CD4-positive, CD25-positive, alpha-beta regulatory T cell (primary cell): ENCODE data around the gene IRF2. TPM values are rescaled to one million over a fixed set of nuclear protein-coding genes. Genes with fewer than 3 reads are reported as not detected.
A peak's percentile ranks its signal among the peaks of the same experiment; 100 is the strongest.

Experiments
- ATAC-seq, 2 donors: fragments of 150-1000 bp; cut with Tn5 transposase; one replicate each; pipeline ENCODE4 v1.10.0; 2021; ENCODE audit warnings: low read depth in 2 of 2, moderate number of reproducible peaks in 2 of 2, moderate library complexity in 1 of 2
- DNase-seq, 3 donors: peaks; one replicate each; pipeline versions ENCODE4 v3.0.0 to v3.0.0-alpha.2; 2012 to 2022; ENCODE audit warnings: mixed read lengths in 1 of 3
- H3K27ac ChIP-seq: one replicate; pipeline ENCODE4 v1.7.0; 2013; ENCODE audit warnings: mild to moderate bottlenecking, low read length; ENCODE audit not compliant: insufficient read depth, poor library complexity, severe bottlenecking
- H3K27me3 ChIP-seq: one replicate; pipeline ENCODE4 v1.7.0; 2013; ENCODE audit warnings: low read length; ENCODE audit not compliant: control insufficient read depth, insufficient read depth
- H3K36me3 ChIP-seq: one replicate; pipeline ENCODE4 v1.7.0; 2013; ENCODE audit warnings: mild to moderate bottlenecking, low read length, moderate library complexity; ENCODE audit not compliant: control insufficient read depth, insufficient read depth
- H3K4me1 ChIP-seq: 2 replicates; pipeline ENCODE4 v1.7.0; 2013; ENCODE audit warnings: mild to moderate bottlenecking, low read length; ENCODE audit not compliant: insufficient read depth, control insufficient read depth, poor library complexity, severe bottlenecking
- H3K4me3 ChIP-seq: one replicate; pipeline ENCODE4 v1.7.0; 2013; ENCODE audit warnings: low read depth, mild to moderate bottlenecking, low read length, moderate library complexity
- H3K9me3 ChIP-seq, 2 experiments: 1 replicate in 1 of 2; 2 replicates in 1 of 2; pipeline ENCODE4 v1.7.0; 2013; ENCODE audit warnings: low read length in 2 of 2, mild to moderate bottlenecking in 1 of 2, moderate library complexity in 1 of 2; ENCODE audit not compliant: control insufficient read depth in 2 of 2
- H3K27ac Mint-ChIP-seq, 3 donors: one replicate each; pipeline ENCODE4 v1.8.0; 2020 to 2022; ENCODE audit warnings: mild to moderate bottlenecking in 3 of 3, mixed read lengths in 3 of 3, moderate library complexity in 2 of 3
- H3K27me3 Mint-ChIP-seq: one replicate; pipeline ENCODE4 v1.8.0; 2022; ENCODE audit warnings: mild to moderate bottlenecking, mixed read lengths
- H3K36me3 Mint-ChIP-seq: one replicate; pipeline ENCODE4 v1.8.0; 2020; ENCODE audit warnings: mixed read lengths
- H3K4me1 Mint-ChIP-seq, 4 donors: one replicate each; pipeline ENCODE4 v1.8.0; 2020 to 2022; ENCODE audit warnings: mixed read lengths in 4 of 4, mild to moderate bottlenecking in 1 of 4
- H3K4me3 Mint-ChIP-seq, 4 donors: one replicate each; pipeline ENCODE4 v1.8.0; 2020 to 2022; ENCODE audit warnings: mild to moderate bottlenecking in 4 of 4, mixed read lengths in 4 of 4, moderate library complexity in 3 of 4
- H3K9me3 Mint-ChIP-seq, 7 donors: one replicate each; pipeline ENCODE4 v1.8.0; 2020 to 2022; ENCODE audit warnings: mixed read lengths in 7 of 7, mild to moderate bottlenecking in 3 of 7, moderate library complexity in 2 of 7
- polyA plus RNA-seq, 4 donors: library from polyadenylated mRNA; unstranded; fragments of 300-500 nt; fragmentation: Illumina TruSeq; gene quantifications; one replicate each; pipeline ENCODE4 v1.2.3, GENCODE V29; 2021
- total RNA-seq: library from RNA; stranded (reverse); gene quantifications from one replicate; pipeline ENCODE4 v1.2.3, GENCODE V29; 2022

IRF2 gene
- total and polyA plus RNA-seq, 5 donors from 2014 or later = 63.4 to 112 (median 98.3) TPM

DNA sequence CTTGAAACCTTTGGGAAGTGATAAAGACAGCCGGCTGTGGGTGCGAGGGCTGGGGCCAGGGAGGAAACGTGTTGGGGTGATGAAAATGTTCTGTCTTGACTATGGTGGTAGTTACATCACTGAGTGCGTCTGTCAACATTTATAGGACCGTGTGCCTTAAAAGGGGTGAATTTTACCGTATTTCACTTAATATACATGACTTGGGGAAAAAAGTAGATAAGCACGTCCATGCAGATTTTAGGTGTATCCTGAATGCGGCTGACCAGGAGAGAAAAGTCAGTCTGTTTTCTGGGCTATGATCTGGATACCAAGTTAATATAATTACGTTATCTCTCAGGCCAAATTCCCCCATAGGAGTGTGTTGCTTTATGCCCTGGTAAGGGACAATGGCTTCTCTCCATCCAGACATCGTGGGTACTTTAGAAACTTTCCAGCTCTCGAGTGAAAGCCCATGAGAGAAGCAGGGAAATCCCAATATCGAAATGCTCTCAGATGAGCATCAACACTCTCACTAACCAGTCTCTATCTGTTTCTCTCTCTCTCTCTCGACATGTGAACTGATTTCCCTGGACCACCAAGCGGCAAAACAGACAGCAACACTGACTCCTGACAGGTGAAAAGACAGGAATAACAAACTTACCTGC is 71.5 kb downstream of the IRF2 start:
- Mint-ChIP-seq H3K9me3 (no peaks in the 10 kb centered on the region), H3K4me1 (peaks cover 5 to 24% (median 15%) of the 10 kb centered on the region in 4 donors), H3K27me3 (no peaks in the 10 kb centered on the region), H3K36me3 (peaks cover 70% of the 10 kb centered on the region), H3K27ac (peak overlapping the region; percentile 21 to 90 (median 68)), H3K4me3 (no peak overlapping the region)
- H3K27me3 ChIP-seq = no peaks in the 10 kb centered on the region
- DNase-seq (no peak), ATAC-seq (no peak)
- peaks cover 90% of the 10 kb centered on the region for H3K36me3 ChIP-seq
- H3K27ac ChIP-seq = no peak overlapping the region
- no peak overlapping the region for H3K4me3 ChIP-seq
- peaks cover 9% of the 10 kb centered on the region for H3K4me1 ChIP-seq
- no peaks in the 10 kb centered on the region for H3K9me3 ChIP-seq

- Histone ChIP-seq H3K4me3 (no peak overlapping the region), H3K36me3 (peaks cover 89% of the 10 kb centered on the region), H3K4me1 (peaks cover 7% of the 10 kb centered on the region), H3K9me3 (no peaks in the 10 kb centered on the region), H3K27me3 (no peaks in the 10 kb centered on the region), H3K27ac (no peak overlapping the region)
- peaks cover 5 to 27% (median 18%) of the 10 kb centered on the region in 4 donors for H3K4me1 Mint-ChIP-seq
- H3K4me3 Mint-ChIP-seq = no peak overlapping the region
- ATAC-seq (no peak), DNase-seq (no peak)
- H3K36me3 Mint-ChIP-seq = peaks cover 69% of the 10 kb centered on the region
- no peak overlapping the region for H3K27ac Mint-ChIP-seq
- H3K9me3 Mint-ChIP-seq = no peaks in the 10 kb centered on the region
- H3K27me3 Mint-ChIP-seq = no peaks in the 10 kb centered on the region
Observed at GRCh38 chr4:184402239-184402638, 72.1 kb downstream of the IRF2 start.

DNA sequence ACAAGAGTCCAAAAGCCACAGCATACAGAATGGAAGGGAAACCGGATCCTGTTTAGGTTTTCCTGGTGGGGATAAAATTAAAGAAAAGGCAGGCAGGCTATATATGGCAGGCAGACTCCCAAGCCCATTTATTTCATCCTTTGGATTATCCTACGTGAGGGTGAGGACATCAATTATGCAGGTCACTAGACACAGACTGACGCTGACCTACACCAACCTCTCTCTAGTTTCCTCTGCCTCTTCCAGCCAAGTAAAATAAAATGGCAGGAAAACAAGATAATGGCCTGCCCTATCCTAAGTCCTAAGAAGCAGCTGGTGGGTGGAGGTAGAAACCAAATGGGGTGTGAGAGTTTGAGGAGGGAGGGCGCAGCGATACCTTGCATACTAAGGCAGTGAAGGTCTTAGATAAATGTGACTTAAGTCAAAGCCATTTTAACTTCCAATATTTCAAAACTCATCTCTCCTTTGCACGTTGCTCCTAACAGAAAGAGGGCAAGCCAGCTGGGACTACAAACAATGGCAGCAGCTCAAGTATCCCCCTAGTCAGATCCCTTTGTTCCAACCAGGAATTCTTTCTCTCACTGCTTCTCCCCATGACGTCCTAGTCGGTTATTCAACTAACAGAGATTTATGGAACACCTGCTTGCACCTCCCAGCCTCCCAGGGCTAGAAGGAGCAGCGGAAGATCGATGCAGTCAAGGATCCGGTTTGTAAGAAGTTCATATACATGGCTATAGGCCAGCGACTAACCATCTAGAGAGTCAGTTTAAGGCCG is 72.8 kb downstream of the IRF2 start:
- ATAC-seq (no peak), DNase-seq (no peak)
- peaks cover 1% of the 10 kb centered on the region for H3K4me1 ChIP-seq
- no peak overlapping the region for H3K27ac ChIP-seq
- Mint-ChIP-seq H3K4me1 (peaks cover 5 to 26% (median 20%) of the 10 kb centered on the region in 4 donors), H3K4me3 (no peak overlapping the region), H3K9me3 (no peaks in the 10 kb centered on the region), H3K36me3 (peaks cover 65% of the 10 kb centered on the region), H3K27ac (peak overlapping the region in 2 of 3 donors; percentile 37 to 85), H3K27me3 (no peaks in the 10 kb centered on the region)
- H3K27me3 ChIP-seq = no peaks in the 10 kb centered on the region
- H3K36me3 ChIP-seq = peaks cover 89% of the 10 kb centered on the region
- no peak overlapping the region for H3K4me3 ChIP-seq
- H3K9me3 ChIP-seq = no peaks in the 10 kb centered on the region

DNA sequence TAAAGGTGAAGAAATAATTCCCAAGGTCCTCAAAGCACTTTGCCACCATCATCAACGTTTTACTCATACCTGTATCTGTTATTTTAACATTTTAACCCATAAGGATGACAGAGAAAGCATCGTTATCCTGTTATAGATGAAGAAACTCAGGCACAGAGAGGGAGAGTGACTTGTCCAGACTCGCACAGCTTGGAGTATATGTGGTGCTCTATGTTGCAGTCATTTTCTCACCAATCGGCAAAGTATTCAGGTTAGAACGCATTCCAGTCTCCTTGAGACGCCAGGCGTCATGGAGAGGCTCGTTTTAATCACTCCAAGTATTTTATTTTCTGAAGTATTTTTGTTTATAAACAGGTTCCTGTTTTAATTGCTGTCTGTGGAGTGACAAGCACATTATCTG is 73.5 kb downstream of the IRF2 start:
- no peak for DNase-seq
- no peak overlapping the region for H3K27ac Mint-ChIP-seq

DNA sequence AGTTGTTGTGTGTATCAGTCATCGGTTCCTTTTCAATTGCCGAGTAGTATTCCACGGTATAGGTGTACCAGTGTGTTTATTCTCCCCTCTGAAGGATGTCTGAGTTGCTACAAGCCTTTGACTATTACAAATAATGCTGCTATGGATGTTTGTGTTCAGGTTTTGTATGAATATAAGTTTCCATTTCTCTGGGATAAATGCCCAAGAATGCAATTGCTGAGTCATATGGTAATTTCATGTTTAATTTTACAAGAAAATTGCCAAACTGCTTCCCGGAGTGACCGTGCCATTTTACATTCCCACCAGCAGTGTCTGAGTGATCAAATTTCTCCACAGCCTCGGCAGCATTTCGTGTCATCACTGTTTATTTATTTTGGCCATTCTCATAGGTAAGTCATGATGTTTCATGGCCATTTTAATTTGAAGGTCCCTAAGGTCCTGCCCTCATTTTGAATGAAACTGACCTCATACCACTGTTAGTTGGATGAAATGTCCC is 73.9 kb downstream of the IRF2 start:
- Histone ChIP-seq H3K4me3 (no peak overlapping the region), H3K9me3 (no peaks in the 10 kb centered on the region), H3K4me1 (no peaks in the 10 kb centered on the region), H3K27me3 (no peaks in the 10 kb centered on the region), H3K27ac (no peak overlapping the region), H3K36me3 (peaks cover 90% of the 10 kb centered on the region)
- ATAC-seq (no peak), DNase-seq (no peak)
- Mint-ChIP-seq H3K27ac (peak overlapping the region in 1 of 3 donors; percentile 34), H3K4me3 (no peak overlapping the region), H3K36me3 (peaks cover 67% of the 10 kb centered on the region), H3K27me3 (no peaks in the 10 kb centered on the region), H3K9me3 (no peaks in the 10 kb centered on the region), H3K4me1 (peaks cover 5 to 24% (median 22%) of the 10 kb centered on the region in 4 donors)

More for the DNA sequence above, 73.5 kb downstream of the IRF2 start:
- no peak overlapping the region for H3K27ac ChIP-seq
- no peaks in the 10 kb centered on the region for H3K4me1 ChIP-seq
- H3K36me3 ChIP-seq = peaks cover 90% of the 10 kb centered on the region
- Mint-ChIP-seq H3K36me3 (peaks cover 67% of the 10 kb centered on the region), H3K4me3 (no peak overlapping the region), H3K4me1 (peaks cover 5 to 26% (median 21%) of the 10 kb centered on the region in 4 donors), H3K9me3 (no peaks in the 10 kb centered on the region), H3K27me3 (no peaks in the 10 kb centered on the region)
- ATAC-seq = no peak
- H3K9me3 ChIP-seq = no peaks in the 10 kb centered on the region
- no peaks in the 10 kb centered on the region for H3K27me3 ChIP-seq
- no peak overlapping the region for H3K4me3 ChIP-seq

DNA sequence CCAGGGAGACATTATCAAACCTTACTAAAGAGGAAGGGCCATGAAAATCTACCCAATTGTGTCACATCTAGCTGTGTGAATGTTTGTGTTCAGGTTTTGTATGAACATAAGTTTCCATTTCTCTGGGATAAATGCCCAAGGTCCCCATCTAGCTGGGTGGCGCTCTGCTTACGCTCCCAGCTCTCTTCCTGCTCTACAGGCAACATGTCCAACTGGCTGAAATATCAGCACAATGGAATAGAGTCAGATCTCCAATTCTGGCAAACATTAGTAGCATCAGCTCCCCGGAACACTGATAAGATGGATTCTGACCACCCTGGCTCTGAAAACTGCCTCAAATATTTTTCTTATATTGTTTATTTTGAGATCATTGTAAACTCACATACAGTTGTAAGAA is 74.8 kb downstream of the IRF2 start:
- Histone ChIP-seq H3K36me3 (peaks cover 88% of the 10 kb centered on the region), H3K4me1 (no peaks in the 10 kb centered on the region), H3K4me3 (no peak overlapping the region), H3K27me3 (no peaks in the 10 kb centered on the region), H3K27ac (no peak overlapping the region), H3K9me3 (no peaks in the 10 kb centered on the region)
- DNase-seq (no peak), ATAC-seq (no peak)
- H3K27ac Mint-ChIP-seq = peak overlapping the region in 1 of 3 donors; percentile 79
- peaks cover 5 to 27% (median 23%) of the 10 kb centered on the region in 4 donors for H3K4me1 Mint-ChIP-seq
- no peaks in the 10 kb centered on the region for H3K27me3 Mint-ChIP-seq
- no peak overlapping the region for H3K4me3 Mint-ChIP-seq
- H3K36me3 Mint-ChIP-seq = peaks cover 68% of the 10 kb centered on the region
- H3K9me3 Mint-ChIP-seq = no peaks in the 10 kb centered on the region

- H3K27me3 Mint-ChIP-seq = no peaks in the 10 kb centered on the region
- ATAC-seq (no peak), DNase-seq (no peak)
- no peak overlapping the region for H3K27ac ChIP-seq
- H3K4me3 ChIP-seq = no peak overlapping the region
- no peaks in the 10 kb centered on the region for H3K9me3 ChIP-seq
- H3K9me3 Mint-ChIP-seq = no peaks in the 10 kb centered on the region
- peaks cover 73% of the 10 kb centered on the region for H3K36me3 Mint-ChIP-seq
- H3K4me1 ChIP-seq = no peaks in the 10 kb centered on the region
- no peaks in the 10 kb centered on the region for H3K27me3 ChIP-seq
- no peak overlapping the region for H3K27ac Mint-ChIP-seq
- H3K36me3 ChIP-seq = peaks cover 90% of the 10 kb centered on the region
- H3K4me1 Mint-ChIP-seq = peaks cover 5 to 29% (median 23%) of the 10 kb centered on the region in 4 donors
- no peak overlapping the region for H3K4me3 Mint-ChIP-seq
Observed at GRCh38 chr4:184398741-184399511, 75.4 kb downstream of the IRF2 start.
